Thyroid gland (tissue), 4 donors: Measurements from ENCODE around the gene ANKS1A. TPM values are rescaled to one million over a fixed set of nuclear protein-coding genes. Genes with fewer than 3 reads are reported as not detected.

Source experiments
- DNase-seq, 2 donors: peaks; one replicate each; pipeline ENCODE4 v3.0.0-alpha.2; 2019
- H3K27ac ChIP-seq, 3 donors: fragments of 200-600 bp; sonication (generic); 1 replicate in 2 of 3; 2 replicates in 1 of 3; pipeline ENCODE4 v1.5.1; 2016 to 2019; ENCODE audit warnings: mild to moderate bottlenecking in 1 of 3, moderate library complexity in 1 of 3
- H3K27me3 ChIP-seq: fragments of 200-600 bp; sonication (generic); one replicate; pipeline ENCODE4 v1.5.1; 2019
- H3K36me3 ChIP-seq, 2 donors: fragments of 200-600 bp; sonication (generic); one replicate each; pipeline ENCODE4 v1.5.1; 2016 to 2019
- H3K4me1 ChIP-seq, 2 donors: fragments of 200-600 bp; sonication (generic); one replicate each; pipeline ENCODE4 v1.5.1; 2017 to 2019
- H3K4me3 ChIP-seq, 3 donors: fragments of 200-600 bp; sonication (generic); replicated peaks in 1 of 3; 1 replicate in 2 of 3; 2 replicates in 1 of 3; pipeline ENCODE4 v1.5.1; 2016; ENCODE audit warnings: mild to moderate bottlenecking in 1 of 3
- H3K9me3 ChIP-seq: fragments of 200-600 bp; sonication (generic); one replicate; pipeline ENCODE4 v1.5.1; 2017
- CTCF ChIP-seq, 6 experiments: fragments of 200-600 bp in 3 of 6; fragments of 450-650 bp in 3 of 6; sonication (generic) in 3 of 6; IDR thresholded peaks; one replicate each; pipeline ENCODE4 v1.5.1; 2016 to 2019; ENCODE audit warnings: antibody characterized with exemption in 6 of 6, mild to moderate bottlenecking in 2 of 6, inconsistent platforms in 1 of 6, moderate library complexity in 1 of 6
- POLR2A ChIP-seq, 2 donors: fragments of 450-650 bp; IDR thresholded peaks; one replicate each; pipeline ENCODE4 v1.6.1; 2017; ENCODE audit warnings: antibody characterized with exemption in 2 of 2, mild to moderate bottlenecking in 2 of 2, moderate library complexity in 1 of 2
- WGBS, 2 donors: methylation state at CpG; one replicate each; pipeline ENCODE4 v1.1.5; 2017; 5-methylcytosine and 5-hydroxymethylcytosine counted together
- intact Hi-C: fragments of 100-400 bp; cut with DNase I; formaldehyde crosslinking; loops from one replicate; pipeline ENCODE4 v1.15.1; 2023
- total RNA-seq, 4 donors: library from RNA; depleted of rRNA; stranded (reverse); fragments of >200 nt; gene quantifications; one replicate each; pipeline ENCODE4 v1.2.3, GENCODE V29; 2016

ANKS1A gene
- total RNA-seq, 4 donors from 2014 or later = 29.9 to 43.8 (median 34.4) TPM

GRCh38 chr6:35058865-35059522, 169.9 kb downstream of the ANKS1A start:
- Histone ChIP-seq H3K4me3 (no peak overlapping the region), H3K36me3 (peaks cover 16 to 40% of the 10 kb centered on the region in 2 donors), H3K27me3 (no peaks in the 10 kb centered on the region), H3K9me3 (no peaks in the 10 kb centered on the region), H3K4me1 (peaks cover 20 to 30% of the 10 kb centered on the region in 2 donors), H3K27ac (peak overlapping the region in 2 of 3 donors; percentile 7 to 66)
- intact Hi-C loops = no loop called here
- TF ChIP-seq CTCF (IDR thresholded peaks at IDR 0.05) (no peak), POLR2A (IDR thresholded peaks at IDR 0.05) (no peak)
- WGBS, 2 donors = 85 to 88% methylated on average over 12 to 20 of the region's 21 CpGs
- DNase-seq = peak in 1 of 2 donors; percentile 47

GRCh38 chr6:35059596-35060345, 170.7 kb downstream of the ANKS1A start:
- Histone ChIP-seq H3K36me3 (peaks cover 16 to 40% of the 10 kb centered on the region in 2 donors), H3K4me3 (no peak overlapping the region), H3K27ac (no peak overlapping the region), H3K27me3 (no peaks in the 10 kb centered on the region), H3K9me3 (no peaks in the 10 kb centered on the region), H3K4me1 (peaks cover 24 to 34% of the 10 kb centered on the region in 2 donors)
- WGBS, 2 donors = 93% methylated on average over 17 to 20 of the region's 21 CpGs
- intact Hi-C loops = no loop called here
- no peak for DNase-seq
- no peak for TF ChIP-seq CTCF (IDR thresholded peaks at IDR 0.05)
- no peak for TF ChIP-seq POLR2A (IDR thresholded peaks at IDR 0.05)

GRCh38 chr6:35061102-35061615, 172.1 kb downstream of the ANKS1A start:
- H3K27me3 ChIP-seq = no peaks in the 10 kb centered on the region
- peaks cover 16 to 40% of the 10 kb centered on the region in 2 donors for H3K36me3 ChIP-seq
- no peak for DNase-seq
- peaks cover 38 to 48% of the 10 kb centered on the region in 2 donors for H3K4me1 ChIP-seq
- H3K27ac ChIP-seq = no peak overlapping the region
- no peak overlapping the region for H3K4me3 ChIP-seq
- H3K9me3 ChIP-seq = no peaks in the 10 kb centered on the region
- 94 to 96% methylated on average over 9 of the region's 9 CpGs for WGBS, 2 donors
- no peak for TF ChIP-seq POLR2A (IDR thresholded peaks at IDR 0.05)
- intact Hi-C loops = no loop called here

GRCh38 chr6:35061651-35062410, 172.8 kb downstream of the ANKS1A start:
- H3K27ac ChIP-seq = no peak overlapping the region
- H3K9me3 ChIP-seq = no peaks in the 10 kb centered on the region
- H3K4me3 ChIP-seq = no peak overlapping the region
- no peaks in the 10 kb centered on the region for H3K27me3 ChIP-seq
- WGBS, 2 donors = 90 to 91% methylated on average over 12 to 16 of the region's 16 CpGs
- TF ChIP-seq POLR2A (IDR thresholded peaks at IDR 0.05) (no peak), CTCF (IDR thresholded peaks at IDR 0.05) (no peak)
- H3K4me1 ChIP-seq = peaks cover 37 to 48% of the 10 kb centered on the region in 2 donors
- peaks cover 16 to 40% of the 10 kb centered on the region in 2 donors for H3K36me3 ChIP-seq
- no peak for DNase-seq
- intact Hi-C loops = no loop called here
